Prostate gland (tissue), 2 donors: ENCODE data around the gene ZC3H15. TPM values are rescaled to one million over a fixed set of nuclear protein-coding genes. Genes with fewer than 3 reads are reported as not detected.
A peak's percentile ranks its signal among the peaks of the same experiment; 100 is the strongest.

ENCODE experiments used
- DNase-seq: peaks from one replicate; pipeline ENCODE4 v3.0.0-alpha.2; 2019; ENCODE audit warnings: low spot score
- H3K27ac ChIP-seq, 2 donors: fragments of 200-600 bp; sonication (generic); 2 replicates each; pipeline ENCODE4 v1.5.1; 2017 to 2019
- H3K27me3 ChIP-seq: fragments of 200-600 bp; sonication (generic); replicated peaks from 2 replicates; pipeline ENCODE4 v1.5.1; 2019; ENCODE audit not compliant: insufficient read depth
- H3K36me3 ChIP-seq, 2 donors: fragments of 200-600 bp; sonication (generic); 1 replicate in 1 of 2; 2 replicates in 1 of 2; pipeline versions ENCODE4 v1.5.1 to v1.8.1; 2017 to 2019
- H3K4me1 ChIP-seq: fragments of 200-600 bp; sonication (generic); replicated peaks from 2 replicates; pipeline ENCODE4 v1.5.1; 2019
- H3K4me3 ChIP-seq, 2 donors: fragments of 200-600 bp; sonication (generic); 2 replicates each; pipeline ENCODE4 v1.5.1; 2017 to 2019
- H3K9me3 ChIP-seq: fragments of 200-600 bp; sonication (generic); 2 replicates; pipeline ENCODE4 v1.5.1; 2017
- POLR2A ChIP-seq: fragments of 450-650 bp; IDR thresholded peaks from one replicate; pipeline ENCODE4 v1.6.1; 2016; ENCODE audit warnings: antibody characterized with exemption, mild to moderate bottlenecking
- POLR2AphosphoS5 ChIP-seq: sonication (generic); formaldehyde crosslinking; IDR thresholded peaks from one replicate; pipeline ENCODE4 v1.6.1; 2017; ENCODE audit warnings: antibody characterized with exemption
- WGBS: methylation state at CpG from one replicate; pipeline ENCODE4 v1.1.5; 2018; 5-methylcytosine and 5-hydroxymethylcytosine counted together
- intact Hi-C: fragments of 100-400 bp; cut with DNase I; formaldehyde crosslinking; loops from one replicate; pipeline ENCODE4 v1.14.2; 2022
- total RNA-seq, 2 donors: library from RNA; depleted of rRNA; stranded (reverse); fragments of >200 nt; gene quantifications; one replicate each; pipeline ENCODE4 v1.1.0, GENCODE V29; 2016
- TF ChIP-seq, protein P1 (sequence below), 4 experiments: fragments of 200-600 bp in 2 of 4; fragments of 450-650 bp in 2 of 4; sonication (generic) in 2 of 4; IDR thresholded peaks; 1 replicate in 3 of 4; 2 replicates in 1 of 4; pipeline ENCODE4 v1.5.1; 2016 to 2019; ENCODE audit warnings: antibody characterized with exemption in 4 of 4, mild to moderate bottlenecking in 2 of 4, moderate library complexity in 2 of 4

The ZC3H15 gene
- total RNA-seq, 2 donors from 2014 or later = 44.6 to 45.3 TPM

DNA sequence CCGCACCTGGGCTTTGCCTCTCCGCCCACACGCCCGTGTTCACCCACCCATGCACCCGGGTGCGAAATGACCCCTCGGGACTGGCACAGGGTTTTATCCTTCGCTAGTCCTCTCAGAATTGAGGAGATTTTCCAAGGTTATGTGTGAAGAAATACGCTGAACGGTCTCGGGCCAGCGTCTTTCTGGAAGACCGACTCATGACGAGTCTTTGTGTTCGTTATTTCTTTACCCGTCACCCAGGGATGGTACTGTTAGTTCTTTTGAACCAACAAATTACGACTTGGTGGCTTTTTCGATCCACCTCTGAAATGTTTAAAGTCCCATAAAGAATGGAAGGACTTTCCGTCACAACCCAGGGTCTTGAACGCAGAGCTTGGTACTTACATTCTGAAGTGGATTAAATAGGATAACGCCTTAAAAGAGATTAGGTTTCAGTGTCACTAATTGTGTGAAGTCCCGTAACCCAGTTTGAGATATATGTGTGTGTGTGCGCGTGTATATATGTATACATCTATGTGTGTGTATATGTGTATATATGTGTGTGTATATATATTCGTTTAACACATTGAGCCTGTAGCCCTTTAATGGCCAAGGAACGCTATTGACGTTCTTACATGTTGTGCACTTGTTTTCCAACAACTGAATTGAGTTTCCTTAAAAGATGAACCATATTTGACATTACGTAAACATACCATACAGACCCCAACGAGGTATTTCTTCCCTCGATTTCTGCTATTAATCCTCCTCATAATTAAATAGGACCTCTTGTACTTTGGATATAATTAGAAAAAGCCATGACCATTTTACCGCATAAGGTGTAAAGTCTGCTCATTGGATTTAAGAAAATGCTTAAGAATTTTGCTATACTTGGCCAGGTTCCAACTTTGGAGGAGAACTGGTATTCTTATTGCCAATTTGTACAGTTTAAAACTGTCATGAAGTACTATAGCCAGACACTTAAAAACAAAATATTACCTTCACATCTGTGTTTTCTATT, 889 bp downstream of the ZC3H15 start:
- intact Hi-C loops = loop anchor here (5.0 kb wide), 1 partner anchor 105 kb away; the partner anchor contains the start of gene ITGAV
- no peaks in the 10 kb centered on the region for H3K36me3 ChIP-seq
- WGBS = 2% methylated on average over 31 of the region's 31 CpGs
- no peaks in the 10 kb centered on the region for H3K27me3 ChIP-seq
- H3K4me1 ChIP-seq = no peaks in the 10 kb centered on the region
- H3K4me3 ChIP-seq = peak overlapping the region; percentile 84 to 91
- no peaks in the 10 kb centered on the region for H3K9me3 ChIP-seq
- no peak for DNase-seq
- H3K27ac ChIP-seq = peak overlapping the region; percentile 91 to 95
- TF ChIP-seq, protein P1, sequence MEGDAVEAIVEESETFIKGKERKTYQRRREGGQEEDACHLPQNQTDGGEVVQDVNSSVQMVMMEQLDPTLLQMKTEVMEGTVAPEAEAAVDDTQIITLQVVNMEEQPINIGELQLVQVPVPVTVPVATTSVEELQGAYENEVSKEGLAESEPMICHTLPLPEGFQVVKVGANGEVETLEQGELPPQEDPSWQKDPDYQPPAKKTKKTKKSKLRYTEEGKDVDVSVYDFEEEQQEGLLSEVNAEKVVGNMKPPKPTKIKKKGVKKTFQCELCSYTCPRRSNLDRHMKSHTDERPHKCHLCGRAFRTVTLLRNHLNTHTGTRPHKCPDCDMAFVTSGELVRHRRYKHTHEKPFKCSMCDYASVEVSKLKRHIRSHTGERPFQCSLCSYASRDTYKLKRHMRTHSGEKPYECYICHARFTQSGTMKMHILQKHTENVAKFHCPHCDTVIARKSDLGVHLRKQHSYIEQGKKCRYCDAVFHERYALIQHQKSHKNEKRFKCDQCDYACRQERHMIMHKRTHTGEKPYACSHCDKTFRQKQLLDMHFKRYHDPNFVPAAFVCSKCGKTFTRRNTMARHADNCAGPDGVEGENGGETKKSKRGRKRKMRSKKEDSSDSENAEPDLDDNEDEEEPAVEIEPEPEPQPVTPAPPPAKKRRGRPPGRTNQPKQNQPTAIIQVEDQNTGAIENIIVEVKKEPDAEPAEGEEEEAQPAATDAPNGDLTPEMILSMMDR (IDR thresholded peaks at IDR 0.05) = no peak
- TF ChIP-seq POLR2AphosphoS5 (no peak), POLR2A (no peak)

DNA sequence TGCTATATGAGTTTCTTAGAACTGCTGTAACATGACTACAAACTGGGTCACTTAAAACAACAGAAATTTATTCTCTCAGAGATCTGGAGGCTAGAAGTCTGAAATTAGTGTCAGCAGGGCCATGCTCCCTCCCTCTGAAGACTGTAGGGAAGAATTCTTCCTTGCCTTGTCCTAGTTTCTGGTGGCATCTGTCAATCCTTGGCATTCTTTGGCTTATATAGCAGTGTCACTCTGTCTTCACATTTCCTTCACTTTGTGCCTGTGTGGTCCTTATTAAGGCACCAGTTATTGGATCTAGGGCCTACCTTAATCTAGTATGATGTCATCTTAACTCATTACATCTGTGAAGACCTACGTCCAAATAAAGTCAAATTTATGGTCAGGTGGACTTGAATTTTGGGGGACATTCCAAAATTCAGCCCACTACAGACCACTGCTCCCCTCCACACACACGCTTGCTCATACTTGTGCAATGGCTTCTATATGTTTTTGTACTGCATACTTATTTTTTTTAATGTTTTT, 7.6 kb downstream of the ZC3H15 start:
- TF ChIP-seq POLR2AphosphoS5 (no peak), POLR2A (no peak)
- TF ChIP-seq, protein P1 (IDR thresholded peaks at IDR 0.05) = no peak
- no peaks in the 10 kb centered on the region for H3K36me3 ChIP-seq
- intact Hi-C loops = no loop called here
- no peaks in the 10 kb centered on the region for H3K9me3 ChIP-seq
- DNase-seq = no peak
- H3K27me3 ChIP-seq = no peaks in the 10 kb centered on the region
- 93% methylated on average over 2 of the region's 2 CpGs for WGBS
- H3K27ac ChIP-seq = no peak overlapping the region
- peaks cover 3% of the 10 kb centered on the region for H3K4me1 ChIP-seq
- no peak overlapping the region for H3K4me3 ChIP-seq

DNA sequence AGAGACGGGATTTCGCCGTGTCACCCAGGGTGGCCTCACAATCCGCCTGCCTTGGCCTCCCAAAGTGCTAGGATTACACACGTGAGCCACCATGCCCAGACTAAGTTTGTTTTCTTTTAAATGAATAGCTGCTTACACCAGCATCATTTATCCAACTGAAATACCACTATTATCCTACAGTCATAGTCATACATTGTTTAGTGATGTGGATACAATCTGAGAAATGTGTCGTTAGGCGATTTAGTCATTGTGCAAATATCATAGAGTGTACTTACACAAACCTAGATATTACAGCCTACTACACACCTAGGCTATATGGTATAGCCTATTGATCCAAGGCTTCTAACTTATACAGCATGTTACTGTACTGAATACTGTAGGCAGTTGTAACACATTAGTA, 10.3 kb downstream of the ZC3H15 start:
- Histone ChIP-seq H3K4me1 (peaks cover 5% of the 10 kb centered on the region), H3K4me3 (no peak overlapping the region), H3K27ac (no peak overlapping the region), H3K9me3 (no peaks in the 10 kb centered on the region), H3K36me3 (no peaks in the 10 kb centered on the region), H3K27me3 (no peaks in the 10 kb centered on the region)
- TF ChIP-seq POLR2A = no peak
- TF ChIP-seq, protein P1 (IDR thresholded peaks at IDR 0.05) = no peak
- TF ChIP-seq POLR2AphosphoS5 = no peak
- DNase-seq = no peak
- intact Hi-C loops = no loop called here
- 94% methylated on average over 7 of the region's 7 CpGs for WGBS

DNA sequence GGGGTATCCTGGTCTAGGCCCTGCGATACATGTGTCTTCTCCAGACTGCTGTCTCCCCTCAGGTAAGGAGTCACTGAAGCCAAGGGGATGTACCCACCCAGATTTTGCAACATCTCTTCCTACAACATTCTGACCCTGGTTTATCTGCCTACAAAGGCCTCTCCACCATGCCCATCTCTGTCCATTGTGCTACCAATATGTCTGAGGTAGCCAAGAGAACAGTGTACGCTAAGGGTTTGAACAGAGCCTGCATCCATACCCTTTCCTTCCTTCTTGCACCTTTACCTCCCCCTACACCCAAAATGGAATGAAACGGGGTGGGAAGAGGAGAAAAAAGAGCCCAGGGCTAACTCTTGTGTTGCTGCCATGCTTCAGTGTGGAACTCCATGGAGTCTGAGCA, 11.9 kb downstream of the ZC3H15 start:
- TF ChIP-seq, protein P1 (IDR thresholded peaks at IDR 0.05) = no peak
- TF ChIP-seq POLR2AphosphoS5 (no peak), POLR2A (no peak)
- Histone ChIP-seq H3K36me3 (no peaks in the 10 kb centered on the region), H3K4me1 (peaks cover 5% of the 10 kb centered on the region), H3K9me3 (no peaks in the 10 kb centered on the region), H3K27me3 (no peaks in the 10 kb centered on the region), H3K4me3 (no peak overlapping the region), H3K27ac (no peak overlapping the region)
- intact Hi-C loops = no loop called here
- DNase-seq = no peak
- WGBS = 95% methylated on average over 3 of the region's 3 CpGs
